ENCODE data around the gene CHD6. TPM values are rescaled to one million over a fixed set of nuclear protein-coding genes. Genes with fewer than 3 reads are reported as not detected.

Gene CHD6
- total RNA-seq, 2 experiments from 2014 or later: 26.9 to 45.7 TPM

- TF ChIP-seq EZH2phosphoT487 (IDR thresholded peaks at IDR 0.05; ENCODE audit: borderline replicate concordance, low read depth, low read length) (no peak), CTCF (conservative IDR thresholded peaks at IDR 0.05; ENCODE audit: low read length) (no peak)
- Histone ChIP-seq H3K79me2 (ENCODE audit: insufficient read depth, low read depth, low read length) (no peaks in the 10 kb centered on the region), H3K36me3 (ENCODE audit: insufficient read depth, low read length) (no peaks in the 10 kb centered on the region), H2AFZ (ENCODE audit: low read length) (no peak overlapping the region), H3K4me2 (ENCODE audit: low read length) (no peak overlapping the region), H3K27ac (ENCODE audit: low read depth, low read length, poor library complexity, severe bottlenecking) (no peak overlapping the region), H3K9me3 (ENCODE audit: low read length) (no peaks in the 10 kb centered on the region), H3K9me2 (ENCODE audit: insufficient read depth, low read length) (no peaks in the 10 kb centered on the region), H4K20me1 (ENCODE audit: insufficient read depth, low read length) (no peaks in the 10 kb centered on the region), H3K4me3 (ENCODE audit: low read depth, low read length, poor library complexity, severe bottlenecking) (no peak overlapping the region), H3K4me1 (ENCODE audit: insufficient read depth, low read length, poor library complexity, severe bottlenecking) (no peaks in the 10 kb centered on the region)
- ChIA-PET CTCF (ENCODE audit: unreplicated experiment) (no interaction called here), POLR2A (no interaction called here)
- intact Hi-C loops (cut with micrococcal nuclease; ENCODE audit: unreplicated experiment): no loop called here
- DNase-seq (ENCODE audit: low spot score): no peak
- no TSS peak for BruUV-seq (replicated peaks)
These were observed 257.1 kb downstream of the CHD6 start for GRCh38 chr20:41360831-41361756.

GRCh38 chr20:41359541-41360011 is 258.6 kb downstream of the CHD6 start:
- TF ChIP-seq EZH2phosphoT487 (IDR thresholded peaks at IDR 0.05; ENCODE audit: borderline replicate concordance, low read depth, low read length): no peak
- TF ChIP-seq CTCF (conservative IDR thresholded peaks at IDR 0.05; ENCODE audit: low read length): no peak
- no peaks in the 10 kb centered on the region for H3K4me1 ChIP-seq (ENCODE audit: insufficient read depth, low read length, poor library complexity, severe bottlenecking)
- no peak overlapping the region for H3K4me2 ChIP-seq (ENCODE audit: low read length)
- H2AFZ ChIP-seq (ENCODE audit: low read length): no peak overlapping the region
- BruUV-seq (replicated peaks): no TSS peak
- POLR2A ChIA-PET: no interaction called here
- no peaks in the 10 kb centered on the region for H3K36me3 ChIP-seq (ENCODE audit: insufficient read depth, low read length)
- no peaks in the 10 kb centered on the region for H3K9me3 ChIP-seq (ENCODE audit: low read length)
- H3K79me2 ChIP-seq (ENCODE audit: insufficient read depth, low read depth, low read length): no peaks in the 10 kb centered on the region
- no peak overlapping the region for H3K4me3 ChIP-seq (ENCODE audit: low read depth, low read length, poor library complexity, severe bottlenecking)
- CTCF ChIA-PET (ENCODE audit: unreplicated experiment): no interaction called here
- no peak for DNase-seq (ENCODE audit: low spot score)
- H3K27ac ChIP-seq (ENCODE audit: low read depth, low read length, poor library complexity, severe bottlenecking): no peak overlapping the region
- no peaks in the 10 kb centered on the region for H3K9me2 ChIP-seq (ENCODE audit: insufficient read depth, low read length)
- no peaks in the 10 kb centered on the region for H4K20me1 ChIP-seq (ENCODE audit: insufficient read depth, low read length)
- intact Hi-C loops (cut with micrococcal nuclease; ENCODE audit: unreplicated experiment): no loop called here

DNA sequence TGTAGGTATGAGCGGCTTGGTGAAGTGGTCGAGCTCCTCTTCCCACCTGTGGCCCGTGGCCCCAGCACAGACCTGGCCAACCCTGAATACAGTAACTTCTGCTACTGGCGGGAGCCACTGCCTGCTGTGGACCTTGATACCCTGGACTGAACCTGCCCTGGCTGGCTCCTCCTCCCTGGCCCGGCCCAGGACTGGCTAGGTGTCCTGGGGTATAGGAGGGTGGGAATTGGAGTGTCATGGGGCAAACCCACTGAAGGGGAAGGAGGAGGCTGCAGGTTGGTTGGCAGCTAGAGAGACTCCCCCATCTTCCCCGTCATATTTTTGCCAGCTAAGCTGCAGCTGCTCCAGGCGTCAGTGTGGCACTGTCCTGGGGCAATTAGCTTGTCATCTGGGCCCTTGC is 259.5 kb downstream of the CHD6 start:
- CTCF ChIA-PET (ENCODE audit: unreplicated experiment): interaction anchor here (0.6 kb wide), 1 partner anchor 139 kb away, joined by 3 read pairs; no protein-coding TSS in a partner anchor

More for the DNA sequence above, 259.5 kb downstream of the CHD6 start:
- no peaks in the 10 kb centered on the region for H4K20me1 ChIP-seq (ENCODE audit: insufficient read depth, low read length)
- no peak for DNase-seq (ENCODE audit: low spot score)
- POLR2A ChIA-PET: no interaction called here
- H3K9me3 ChIP-seq (ENCODE audit: low read length): no peaks in the 10 kb centered on the region
- H3K27ac ChIP-seq (ENCODE audit: low read depth, low read length, poor library complexity, severe bottlenecking): no peak overlapping the region
- H3K9me2 ChIP-seq (ENCODE audit: insufficient read depth, low read length): no peaks in the 10 kb centered on the region
- BruUV-seq (replicated peaks): no TSS peak
- no peak overlapping the region for H2AFZ ChIP-seq (ENCODE audit: low read length)
- H3K4me2 ChIP-seq (ENCODE audit: low read length): no peak overlapping the region
- TF ChIP-seq CTCF (conservative IDR thresholded peaks at IDR 0.05; ENCODE audit: low read length) (no peak), EZH2phosphoT487 (IDR thresholded peaks at IDR 0.05; ENCODE audit: borderline replicate concordance, low read depth, low read length) (no peak)
- intact Hi-C loops (cut with micrococcal nuclease; ENCODE audit: unreplicated experiment): no loop called here
- no peaks in the 10 kb centered on the region for H3K36me3 ChIP-seq (ENCODE audit: insufficient read depth, low read length)
- no peaks in the 10 kb centered on the region for H3K79me2 ChIP-seq (ENCODE audit: insufficient read depth, low read depth, low read length)
- H3K4me1 ChIP-seq (ENCODE audit: insufficient read depth, low read length, poor library complexity, severe bottlenecking): no peaks in the 10 kb centered on the region
- no peak overlapping the region for H3K4me3 ChIP-seq (ENCODE audit: low read depth, low read length, poor library complexity, severe bottlenecking)

All from OCI-LY7 (cell line).